ENCODE data around the gene NOL7.

- TF ChIP-seq CTCF (conservative IDR thresholded peaks at IDR 0.05; ENCODE audit: low read depth, low read length) (no peak), EZH2 (IDR thresholded peaks at IDR 0.05; ENCODE audit: borderline replicate concordance, low read depth, low read length, poor library complexity, severe bottlenecking) (no peak)
Measured at GRCh38 chr6:13590574-13591153, 24.5 kb upstream of the NOL7 start.

Measured in A673 (cell line).